Mucosa of stomach (tissue), 1 donor: ENCODE results near the gene CLIP1.

ENCODE experiments used
- H3K27me3 ChIP-seq: one replicate; pipeline ENCODE4 v1.7.0; 2013; ENCODE audit warnings: mild to moderate bottlenecking, low read length; ENCODE audit not compliant: control insufficient read depth, insufficient read depth
- H3K36me3 ChIP-seq: one replicate; pipeline ENCODE4 v1.7.0; 2013; ENCODE audit warnings: low read length; ENCODE audit not compliant: control insufficient read depth, insufficient read depth
- H3K4me1 ChIP-seq: one replicate; pipeline ENCODE4 v1.7.0; 2013; ENCODE audit warnings: mild to moderate bottlenecking, low read length; ENCODE audit not compliant: control insufficient read depth, insufficient read depth
- H3K4me3 ChIP-seq: one replicate; pipeline ENCODE4 v1.7.0; 2013; ENCODE audit warnings: low read length
- H3K9ac ChIP-seq: one replicate; pipeline ENCODE4 v1.7.0; 2013; ENCODE audit warnings: mild to moderate bottlenecking, low read length, moderate library complexity
- H3K9me3 ChIP-seq: one replicate; pipeline ENCODE4 v1.7.0; 2013; ENCODE audit warnings: mild to moderate bottlenecking, low read length, moderate library complexity; ENCODE audit not compliant: control insufficient read depth
- donor health status: Pancreatic carcinoma.

Gene CLIP1

GRCh38 chr12:122244565-122245371 lies 177.7 kb downstream of the CLIP1 start:
- no peaks in the 10 kb centered on the region for H3K36me3 ChIP-seq
- no peaks in the 10 kb centered on the region for H3K27me3 ChIP-seq
- H3K9me3 ChIP-seq = no peaks in the 10 kb centered on the region
- H3K4me1 ChIP-seq = no peaks in the 10 kb centered on the region
- no peak overlapping the region for H3K4me3 ChIP-seq
- no peak overlapping the region for H3K9ac ChIP-seq

- Histone ChIP-seq H3K9me3 (no peaks in the 10 kb centered on the region), H3K9ac (no peak overlapping the region), H3K27me3 (no peaks in the 10 kb centered on the region), H3K4me1 (no peaks in the 10 kb centered on the region), H3K4me3 (no peak overlapping the region), H3K36me3 (no peaks in the 10 kb centered on the region)
Measured at GRCh38 chr12:122243965-122244364, 178.5 kb downstream of the CLIP1 start.

GRCh38 chr12:122238861-122239260 lies 183.6 kb downstream of the CLIP1 start:
- no peaks in the 10 kb centered on the region for H3K27me3 ChIP-seq
- no peak overlapping the region for H3K9ac ChIP-seq
- H3K9me3 ChIP-seq = no peaks in the 10 kb centered on the region
- no peak overlapping the region for H3K4me3 ChIP-seq
- no peaks in the 10 kb centered on the region for H3K36me3 ChIP-seq
- no peaks in the 10 kb centered on the region for H3K4me1 ChIP-seq

GRCh38 chr12:122235741-122236140 lies 186.7 kb downstream of the CLIP1 start:
- Histone ChIP-seq H3K9ac (no peak overlapping the region), H3K27me3 (no peaks in the 10 kb centered on the region), H3K4me1 (no peaks in the 10 kb centered on the region), H3K9me3 (no peaks in the 10 kb centered on the region), H3K36me3 (peaks cover 2% of the 10 kb centered on the region), H3K4me3 (no peak overlapping the region)

DNA sequence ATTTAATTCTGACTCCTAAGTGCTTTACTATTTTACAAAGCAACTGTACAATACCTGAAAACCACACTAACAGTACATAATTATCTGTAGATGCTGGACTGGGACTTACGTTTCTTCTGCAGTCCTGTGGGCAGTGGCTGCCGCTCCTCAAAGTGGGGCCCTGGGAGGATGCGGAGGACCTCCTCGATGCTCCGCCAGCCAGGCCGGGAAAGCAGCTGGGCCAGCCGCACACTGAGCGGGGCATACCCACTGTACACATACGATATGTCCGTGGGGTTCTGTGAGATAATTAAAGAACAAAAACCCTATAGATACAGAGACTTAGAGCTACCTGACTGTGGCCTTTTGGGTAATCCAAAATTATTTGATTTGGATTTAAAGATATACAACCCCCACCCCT lies 189.8 kb downstream of the CLIP1 start:
- peaks cover 4% of the 10 kb centered on the region for H3K36me3 ChIP-seq
- no peaks in the 10 kb centered on the region for H3K4me1 ChIP-seq
- no peaks in the 10 kb centered on the region for H3K27me3 ChIP-seq
- H3K9ac ChIP-seq = no peak overlapping the region
- no peak overlapping the region for H3K4me3 ChIP-seq
- no peaks in the 10 kb centered on the region for H3K9me3 ChIP-seq

GRCh38 chr12:122230798-122231197 lies 191.7 kb downstream of the CLIP1 start:
- Histone ChIP-seq H3K4me1 (peaks cover 8% of the 10 kb centered on the region), H3K9me3 (no peaks in the 10 kb centered on the region), H3K4me3 (no peak overlapping the region), H3K36me3 (peaks cover 4% of the 10 kb centered on the region), H3K9ac (no peak overlapping the region), H3K27me3 (no peaks in the 10 kb centered on the region)

DNA sequence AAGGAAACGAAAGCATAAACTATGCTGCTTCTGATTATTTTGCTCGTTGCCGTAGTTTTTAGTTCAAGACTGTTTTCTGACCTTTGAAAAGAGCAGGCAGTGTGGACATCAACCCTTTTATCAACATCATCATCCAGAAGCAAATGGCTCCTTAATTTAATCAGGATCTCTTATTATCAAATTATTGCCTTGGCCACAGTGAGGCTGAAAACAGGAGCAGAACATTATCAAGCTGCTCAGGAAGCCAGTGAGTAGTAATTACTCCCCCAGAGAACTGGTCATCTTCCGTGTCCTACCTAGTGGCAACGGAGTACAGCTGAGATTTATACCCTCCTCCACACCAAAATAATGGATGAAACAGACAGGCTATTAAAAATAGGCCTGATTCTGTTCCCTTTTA lies 194.4 kb downstream of the CLIP1 start:
- Histone ChIP-seq H3K4me3 (no peak overlapping the region), H3K4me1 (peaks cover 8% of the 10 kb centered on the region), H3K9me3 (no peaks in the 10 kb centered on the region), H3K36me3 (peaks cover 4% of the 10 kb centered on the region), H3K9ac (no peak overlapping the region), H3K27me3 (no peaks in the 10 kb centered on the region)

DNA sequence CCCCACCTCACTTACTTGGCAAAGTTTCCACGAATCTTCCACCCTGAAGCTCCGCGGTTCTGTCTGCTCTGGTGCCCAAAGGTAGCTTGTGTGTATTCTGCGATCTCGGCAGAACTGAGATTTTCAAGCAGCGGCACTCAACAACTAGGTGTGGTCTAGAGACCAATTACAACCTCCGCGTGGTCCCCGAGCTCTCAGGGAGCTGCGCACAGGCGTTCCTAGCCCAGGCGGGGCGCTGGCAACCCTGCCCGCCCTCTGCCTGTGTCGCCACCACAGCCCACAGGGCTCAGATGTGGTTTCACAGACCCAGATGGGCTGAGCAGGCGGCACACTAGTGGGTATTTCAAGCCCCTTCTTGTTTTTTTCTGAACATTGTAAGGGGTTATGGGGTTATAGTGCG lies 195.1 kb downstream of the CLIP1 start:
- Histone ChIP-seq H3K4me3 (no peak overlapping the region), H3K36me3 (peaks cover 4% of the 10 kb centered on the region)

GRCh38 chr12:122226366-122227125 lies 195.9 kb downstream of the CLIP1 start:
- peaks cover 4% of the 10 kb centered on the region for H3K36me3 ChIP-seq
- peaks cover 8% of the 10 kb centered on the region for H3K4me1 ChIP-seq
- H3K9me3 ChIP-seq = no peaks in the 10 kb centered on the region
- H3K9ac ChIP-seq = no peak overlapping the region
- peak overlapping the region; percentile 27 for H3K4me3 ChIP-seq
- H3K27me3 ChIP-seq = no peaks in the 10 kb centered on the region

More for the DNA sequence above, 195.1 kb downstream of the CLIP1 start:
- no peaks in the 10 kb centered on the region for H3K27me3 ChIP-seq
- H3K4me1 ChIP-seq = peaks cover 8% of the 10 kb centered on the region
- no peak overlapping the region for H3K9ac ChIP-seq
- H3K9me3 ChIP-seq = no peaks in the 10 kb centered on the region

DNA sequence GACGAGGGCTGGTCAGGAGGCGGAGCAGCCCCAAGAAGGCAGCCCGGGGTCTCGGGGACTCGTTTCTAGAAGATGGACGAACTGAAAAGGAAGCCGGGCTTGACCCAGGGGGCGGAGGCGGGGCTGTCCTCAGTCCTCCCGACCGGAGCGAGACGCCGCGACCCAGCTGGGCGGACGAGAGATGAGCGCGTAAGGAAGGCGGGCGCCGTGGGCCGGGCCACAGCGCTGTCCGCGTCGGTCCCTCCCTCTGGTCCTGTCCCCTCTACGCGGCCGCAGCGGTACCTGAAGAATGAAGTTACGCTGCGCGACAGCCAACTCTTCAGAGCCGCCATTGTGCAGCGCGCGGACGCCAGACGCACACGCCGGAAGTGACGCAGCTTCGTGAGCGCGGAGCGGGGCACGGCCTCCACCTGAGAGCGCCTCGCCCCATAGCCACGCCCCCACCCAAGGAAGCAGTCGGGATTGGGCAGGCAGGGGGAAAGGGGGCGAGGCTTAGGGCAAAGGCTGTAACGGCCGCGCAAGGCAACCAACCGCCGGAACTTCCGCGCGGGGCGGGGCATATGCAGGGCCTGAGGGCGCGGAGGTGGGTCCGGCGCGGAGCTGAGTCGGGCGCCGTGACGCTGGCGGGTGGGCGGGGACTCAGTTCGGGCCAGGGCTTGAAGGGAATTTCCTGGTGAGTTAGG lies 196.6 kb downstream of the CLIP1 start, which contains the start of gene DIABLO:
Gene DIABLO (minus strand): TSS at position 370 of the 683 bp plus-strand sequence. CDS start 38 bp downstream, at position 332.
- Histone ChIP-seq H3K36me3 (peaks cover 2% of the 10 kb centered on the region), H3K9me3 (no peaks in the 10 kb centered on the region), H3K4me1 (peaks cover 8% of the 10 kb centered on the region), H3K9ac (peak within 1 kb of the TSS; percentile 88), H3K27me3 (no peaks in the 10 kb centered on the region), H3K4me3 (peak within 1 kb of the TSS; percentile 80)
